GM12801 (cell line): ENCODE measurements around the gene CLPSL2.

ENCODE experiments used
- CTCF ChIP-seq: IDR thresholded peaks from one replicate; pipeline ENCODE4 v1.5.1; 2011; ENCODE audit warnings: control low read depth; ENCODE audit not compliant: insufficient read length; ENCODE audit errors: extremely low read depth

Gene CLPSL2

DNA sequence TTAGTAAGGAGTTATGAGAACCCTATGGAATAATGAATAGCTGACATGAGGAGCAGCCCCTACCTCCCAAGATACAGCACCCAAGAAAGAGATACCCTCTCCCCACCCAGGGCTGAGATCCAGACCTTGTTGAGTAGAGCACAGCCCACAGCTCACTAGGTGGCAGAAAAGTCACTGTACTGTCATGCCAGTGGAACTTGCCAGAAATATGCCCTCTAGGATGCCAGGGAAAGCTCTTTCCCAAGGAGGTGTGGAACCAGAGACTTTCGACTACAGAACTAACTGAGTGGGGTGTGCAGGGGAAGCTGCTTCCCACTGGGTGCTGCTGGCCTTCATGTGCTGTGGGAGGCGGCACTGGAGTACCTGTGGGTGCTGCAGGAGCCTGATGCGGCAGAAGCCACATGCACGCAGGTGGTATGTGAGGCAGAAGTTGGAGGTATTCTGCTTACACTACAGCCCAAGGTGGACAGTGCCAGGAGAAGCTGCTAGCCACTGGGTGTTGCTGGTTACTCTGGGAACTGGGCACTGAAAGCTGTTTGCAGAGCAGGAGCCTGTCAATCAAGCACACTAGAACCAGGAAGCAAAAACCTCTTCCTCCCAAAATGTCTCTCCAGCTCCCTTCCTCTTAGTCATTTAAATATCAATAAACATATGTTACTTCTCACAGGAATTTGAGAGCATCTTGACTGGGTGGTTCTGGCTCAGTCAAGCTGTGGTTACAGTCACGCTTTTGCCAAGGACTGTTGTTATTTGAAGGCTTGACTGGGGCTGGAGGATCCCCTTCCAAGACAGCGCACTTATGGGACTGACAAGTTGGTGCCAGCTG, 21.7 kb upstream of the CLPSL2 start:
- TF ChIP-seq CTCF: no peak

DNA sequence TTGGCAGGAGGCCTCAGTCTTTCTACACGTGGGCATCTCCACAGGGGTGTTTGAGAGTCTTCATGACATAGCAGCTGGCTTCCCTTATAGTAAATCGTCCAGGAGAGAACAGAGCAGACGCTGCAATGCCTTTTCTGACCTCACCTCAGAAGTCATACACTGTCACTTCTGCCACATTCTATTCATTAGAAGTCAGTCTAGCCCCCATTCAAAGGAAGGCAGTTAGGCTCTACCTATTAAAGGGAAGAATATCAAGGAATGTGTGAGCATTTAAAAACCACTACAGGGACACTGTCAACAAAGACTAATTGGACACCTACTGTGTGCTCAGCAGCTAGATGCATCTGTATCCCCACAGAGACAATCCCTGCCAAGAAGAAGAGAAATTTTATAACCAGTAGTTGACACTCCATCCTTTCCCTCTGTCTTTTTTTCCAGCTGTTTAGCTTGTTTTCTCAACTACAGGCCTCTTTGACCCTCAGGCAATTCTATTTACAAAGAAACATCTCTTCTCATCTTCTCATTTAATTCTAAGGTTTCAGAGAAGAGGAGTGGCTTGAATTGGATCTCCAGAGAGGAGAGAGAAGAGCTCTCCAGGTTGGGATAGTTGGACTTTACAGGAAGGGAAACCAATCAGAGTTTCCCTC, 21.0 kb upstream of the CLPSL2 start:
- TF ChIP-seq CTCF: no peak

GRCh38 chr6:35757456-35758123, 18.8 kb upstream of the CLPSL2 start:
- no peak for TF ChIP-seq CTCF

DNA sequence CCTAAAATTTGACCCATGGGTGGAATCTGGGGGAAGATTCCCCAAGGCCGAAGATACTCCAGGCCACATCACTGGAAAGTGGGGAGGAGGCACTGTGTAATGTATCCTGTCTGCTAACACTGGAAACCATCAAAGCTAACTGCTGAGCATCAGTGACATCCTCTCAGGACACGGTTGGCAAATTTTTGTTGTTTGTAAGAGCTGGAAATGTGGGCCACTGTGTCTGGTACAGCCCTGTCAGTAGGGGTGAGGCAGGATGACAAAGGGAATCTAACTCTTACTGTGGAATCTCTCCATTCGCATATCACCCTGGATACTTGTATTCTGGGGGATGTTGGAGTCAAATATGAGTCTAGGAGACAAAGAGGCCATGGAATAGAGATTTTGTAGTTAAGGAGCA, 17.0 kb upstream of the CLPSL2 start:
- no peak for TF ChIP-seq CTCF

GRCh38 chr6:35765739-35766138, 10.7 kb upstream of the CLPSL2 start:
- no peak for TF ChIP-seq CTCF

DNA sequence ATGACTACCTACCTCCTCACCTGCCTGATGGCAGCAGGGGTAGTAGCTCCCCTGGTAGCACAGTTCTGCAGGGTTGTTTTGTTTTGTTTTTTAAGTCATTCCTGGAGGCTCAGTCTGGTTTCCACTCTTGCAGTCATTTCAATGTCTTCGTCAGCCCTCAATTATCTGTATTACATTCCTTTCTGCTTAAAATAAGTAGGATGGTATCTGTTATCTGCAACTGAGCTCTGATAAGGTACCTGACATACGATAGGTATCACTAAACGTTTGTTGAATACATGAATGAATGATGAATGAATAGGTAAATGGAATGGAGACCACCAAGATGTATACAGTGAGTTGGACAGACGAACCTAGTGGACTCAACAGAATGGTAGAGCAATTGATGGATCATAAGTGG, 7.2 kb upstream of the CLPSL2 start:
- no peak for TF ChIP-seq CTCF

- no peak for TF ChIP-seq CTCF
Observed at GRCh38 chr6:35771343-35771627, 5.1 kb upstream of the CLPSL2 start.
